Activated CD4-positive, alpha-beta T cell treated with anti-CD3 and anti-CD28 coated beads, Interleukin-2, amount 10 ng/mL, durations not matched to agents 7 days and 5 days (primary cell): ENCODE results near the gene ODAD3. TPM values are rescaled to one million over a fixed set of nuclear protein-coding genes. Genes with fewer than 3 reads are reported as not detected.
A peak's percentile ranks its signal among the peaks of the same experiment; 100 is the strongest.
"Not testable (repeated sequence)": the region's sequence is repeated elsewhere in the genome, so short reads cannot be mapped to it uniquely, and the experiment has no call there.

ENCODE experiments used
- CTCF ChIA-PET: fragments of 350-600 bp; sonication (Branson Sonifier 250); formaldehyde crosslinking; loops from one replicate; lab custom pipeline; 2021; ENCODE audit warnings: antibody characterized with exemption; lab: Charles Lee
- POLR2A ChIA-PET: fragments of 350-600 bp; sonication (Branson Sonifier 250); formaldehyde crosslinking; loops from one replicate; lab custom pipeline; 2021; ENCODE audit warnings: antibody characterized with exemption; lab: Charles Lee
- DNase-seq: peaks from one replicate; pipeline ENCODE4 v3.0.0-alpha.2; 2020
- H3K27ac Mint-ChIP-seq: one replicate; pipeline ENCODE4 v1.8.0; 2021; ENCODE audit warnings: mild to moderate bottlenecking, moderate library complexity, mixed read lengths
- H3K27me3 Mint-ChIP-seq: one replicate; pipeline ENCODE4 v1.8.0; 2021; ENCODE audit warnings: mixed read lengths
- H3K36me3 Mint-ChIP-seq: one replicate; pipeline ENCODE4 v1.8.0; 2021; ENCODE audit warnings: low read depth, mixed read lengths
- H3K4me1 Mint-ChIP-seq: one replicate; pipeline ENCODE4 v1.8.0; 2021; ENCODE audit warnings: mixed read lengths
- H3K4me3 Mint-ChIP-seq: one replicate; pipeline ENCODE4 v1.8.0; 2021; ENCODE audit warnings: mild to moderate bottlenecking, moderate library complexity, mixed read lengths
- H3K9me3 Mint-ChIP-seq: one replicate; pipeline ENCODE4 v1.8.0; 2021; ENCODE audit warnings: mixed read lengths
- total RNA-seq, 2 experiments: library from RNA; stranded (reverse); gene quantifications; one replicate each; pipeline ENCODE4 v1.2.3, GENCODE V29; 2021

Gene ODAD3
- total RNA-seq, 2 experiments from 2014 or later = not detected

GRCh38 chr19:11456659-11457058 lies 21.7 kb upstream of the ODAD3 start:
- peaks cover 2% of the 10 kb centered on the region for H3K27me3 Mint-ChIP-seq
- ChIA-PET POLR2A (no interaction called here), CTCF (interaction anchor here (0.5 kb wide), 1 partner anchor 612 kb away, joined by 3 read pairs; no protein-coding TSS in a partner anchor)
- H3K4me1 Mint-ChIP-seq = no peaks in the 10 kb centered on the region
- no peak overlapping the region for H3K27ac Mint-ChIP-seq
- no peak for DNase-seq
- no peaks in the 10 kb centered on the region for H3K9me3 Mint-ChIP-seq
- H3K4me3 Mint-ChIP-seq = no peak overlapping the region
- H3K36me3 Mint-ChIP-seq = no peaks in the 10 kb centered on the region

GRCh38 chr19:11455233-11455554 lies 20.3 kb upstream of the ODAD3 start:
- not testable (repeated sequence) for H3K27ac Mint-ChIP-seq, H3K4me3 Mint-ChIP-seq, H3K27me3 Mint-ChIP-seq

GRCh38 chr19:11453468-11454341 lies 18.8 kb upstream of the ODAD3 start:
- POLR2A ChIA-PET = no interaction called here
- Mint-ChIP-seq H3K9me3 (no peaks in the 10 kb centered on the region), H3K4me1 (no peaks in the 10 kb centered on the region), H3K36me3 (peaks cover 2% of the 10 kb centered on the region), H3K4me3 (no peak overlapping the region), H3K27me3 (no peaks in the 10 kb centered on the region), H3K27ac (no peak overlapping the region)
- CTCF ChIA-PET = no interaction called here
- DNase-seq = peak; percentile 22

More at GRCh38 chr19:11455233-11455554, 20.3 kb upstream of the ODAD3 start:
- H3K4me1 Mint-ChIP-seq, H3K9me3 Mint-ChIP-seq, POLR2A ChIA-PET, DNase-seq, H3K36me3 Mint-ChIP-seq: not testable (repeated sequence)
- CTCF ChIA-PET = interaction anchor here (0.7 to 0.8 kb wide), 3 partner anchors 27 to 131 kb away, joined by 3 to 5 read pairs (median 4); no protein-coding TSS in a partner anchor

GRCh38 chr19:11452620-11453310 lies 17.8 kb upstream of the ODAD3 start:
- peaks cover 2% of the 10 kb centered on the region for H3K36me3 Mint-ChIP-seq
- ChIA-PET CTCF (interaction anchor here (0.5 to 1.6 kb wide), 3 partner anchors 18 to 233 kb away, joined by 3 to 7 read pairs (median 6); partner anchors contain the start of gene ODAD3), POLR2A (interaction anchor here (0.6 to 0.7 kb wide), 2 partner anchors 23 to 935 kb away, joined by 5 to 8 read pairs; no protein-coding TSS in a partner anchor)
- no peaks in the 10 kb centered on the region for H3K4me1 Mint-ChIP-seq
- H3K27me3 Mint-ChIP-seq = no peaks in the 10 kb centered on the region
- H3K4me3 Mint-ChIP-seq = no peak overlapping the region
- DNase-seq = no peak
- no peak overlapping the region for H3K27ac Mint-ChIP-seq
- no peaks in the 10 kb centered on the region for H3K9me3 Mint-ChIP-seq

GRCh38 chr19:11451871-11452619 lies 17.1 kb upstream of the ODAD3 start:
- POLR2A ChIA-PET = interaction anchor here (0.6 to 0.7 kb wide), 3 partner anchors 23 to 934 kb away, joined by 3 to 8 read pairs (median 5); no protein-coding TSS in a partner anchor
- Mint-ChIP-seq H3K9me3 (no peaks in the 10 kb centered on the region), H3K36me3 (peaks cover 2% of the 10 kb centered on the region), H3K27me3 (no peaks in the 10 kb centered on the region), H3K4me1 (no peaks in the 10 kb centered on the region), H3K4me3 (no peak overlapping the region), H3K27ac (no peak overlapping the region)
- CTCF ChIA-PET = interaction anchor here (0.5 to 1.6 kb wide), 5 partner anchors 17 to 1435 kb away, joined by 3 to 7 read pairs (median 4); partner anchors contain the start of gene ODAD3
- no peak for DNase-seq

- ChIA-PET POLR2A (interaction anchor here (0.6 kb wide), 1 partner anchor 95 kb away, joined by 3 read pairs; no protein-coding TSS in a partner anchor), CTCF (interaction anchor here (0.6 to 1.6 kb wide), 3 partner anchors 17 to 499 kb away, joined by 4 to 7 read pairs (median 6); partner anchors contain the start of gene ODAD3)
- DNase-seq = no peak
- H3K4me1 Mint-ChIP-seq = no peaks in the 10 kb centered on the region
- no peak overlapping the region for H3K4me3 Mint-ChIP-seq
- H3K27me3 Mint-ChIP-seq = no peaks in the 10 kb centered on the region
- H3K36me3 Mint-ChIP-seq = peaks cover 2% of the 10 kb centered on the region
- H3K27ac Mint-ChIP-seq = no peak overlapping the region
- H3K9me3 Mint-ChIP-seq = no peaks in the 10 kb centered on the region
Measured at GRCh38 chr19:11451327-11451870, 16.5 kb upstream of the ODAD3 start.

GRCh38 chr19:11450570-11451326 lies 15.8 kb upstream of the ODAD3 start:
- Mint-ChIP-seq H3K4me3 (no peak overlapping the region), H3K27me3 (no peaks in the 10 kb centered on the region), H3K27ac (no peak overlapping the region), H3K9me3 (no peaks in the 10 kb centered on the region), H3K4me1 (no peaks in the 10 kb centered on the region), H3K36me3 (peaks cover 2% of the 10 kb centered on the region)
- ChIA-PET POLR2A (no interaction called here), CTCF (no interaction called here)
- no peak for DNase-seq

- ChIA-PET CTCF (interaction anchor here (0.6 to 1.9 kb wide), 2 partner anchors 34 to 129 kb away, joined by 3 to 4 read pairs; no protein-coding TSS in a partner anchor), POLR2A (no interaction called here)
- no peak overlapping the region for H3K27ac Mint-ChIP-seq
- no peaks in the 10 kb centered on the region for H3K4me1 Mint-ChIP-seq
- peaks cover 5% of the 10 kb centered on the region for H3K36me3 Mint-ChIP-seq
- no peaks in the 10 kb centered on the region for H3K9me3 Mint-ChIP-seq
- H3K27me3 Mint-ChIP-seq = no peaks in the 10 kb centered on the region
- no peak for DNase-seq
- no peak overlapping the region for H3K4me3 Mint-ChIP-seq
Measured at GRCh38 chr19:11448923-11449554, 14.1 kb upstream of the ODAD3 start.

- ChIA-PET POLR2A (no interaction called here), CTCF (interaction anchor here (0.8 to 1.9 kb wide), 5 partner anchors 9 to 155 kb away, joined by 3 to 4 read pairs (median 3); no protein-coding TSS in a partner anchor)
- Mint-ChIP-seq H3K27ac (no peak overlapping the region), H3K27me3 (no peaks in the 10 kb centered on the region), H3K36me3 (peaks cover 5% of the 10 kb centered on the region), H3K4me3 (no peak overlapping the region), H3K9me3 (no peaks in the 10 kb centered on the region), H3K4me1 (no peaks in the 10 kb centered on the region)
- DNase-seq = no peak
Measured at GRCh38 chr19:11448410-11448809, 13.5 kb upstream of the ODAD3 start.

- ChIA-PET CTCF (interaction anchor here (0.8 to 1.2 kb wide), 4 partner anchors 10 to 154 kb away, joined by 3 read pairs; no protein-coding TSS in a partner anchor), POLR2A (no interaction called here)
- Mint-ChIP-seq H3K4me1 (no peaks in the 10 kb centered on the region), H3K36me3 (peaks cover 7% of the 10 kb centered on the region), H3K27ac (no peak overlapping the region), H3K4me3 (no peak overlapping the region), H3K27me3 (no peaks in the 10 kb centered on the region), H3K9me3 (no peaks in the 10 kb centered on the region)
- no peak for DNase-seq
Measured at GRCh38 chr19:11447347-11448262, 12.7 kb upstream of the ODAD3 start.
